GM12878 (cell line): Measurements from ENCODE around the gene SIGLEC5.

Source experiments
- CTCF ChIP-seq, 3 experiments: IDR thresholded peaks in 2 of 3; conservative IDR thresholded peaks in 1 of 3; 2 replicates each; pipeline ENCODE4 v1.5.1; 2011; ENCODE audit warnings: low read depth in 3 of 3, low read length in 3 of 3, mild to moderate bottlenecking in 3 of 3, control low read depth in 2 of 3, moderate library complexity in 2 of 3, inconsistent platforms in 1 of 3, mixed read lengths in 1 of 3; ENCODE audit not compliant: control insufficient read depth in 2 of 3, insufficient read depth in 1 of 3; ENCODE audit errors: extremely low read depth in 1 of 3
- EP300 ChIP-seq, 2 experiments: fragments of 150-350 bp in 1 of 2; IDR thresholded peaks; 2 replicates each; pipeline ENCODE4 v1.6.1; 2011 to 2012; ENCODE audit warnings: low read depth in 2 of 2, low read length in 2 of 2, borderline replicate concordance in 1 of 2, improper control_type of control experiment in 1 of 2, inconsistent platforms in 1 of 2; ENCODE audit not compliant: control insufficient read depth in 1 of 2
- MYC ChIP-seq: IDR thresholded peaks from 2 replicates; pipeline ENCODE4 v1.6.1; 2011; ENCODE audit warnings: mild to moderate bottlenecking, low read length, moderate library complexity, inconsistent platforms; ENCODE audit not compliant: insufficient read depth, insufficient replicate concordance, insufficient read length, severe bottlenecking
- POLR2A ChIP-seq: IDR thresholded peaks from 2 replicates; pipeline ENCODE4 v1.6.1; 2011; ENCODE audit warnings: low read depth, mild to moderate bottlenecking, low read length
- RB1 ChIP-seq: fragments of 450-650 bp; formaldehyde crosslinking; IDR thresholded peaks from 2 replicates; pipeline ENCODE4 v1.6.1; 2017; ENCODE audit warnings: mild to moderate bottlenecking, borderline replicate concordance
- SUZ12 ChIP-seq: fragments of 200-600 bp; sonication (generic); IDR thresholded peaks from one replicate; pipeline ENCODE4 v1.6.1; 2018; ENCODE audit warnings: antibody characterized with exemption, mild to moderate bottlenecking; ENCODE audit not compliant: unreplicated experiment
- TF ChIP-seq, protein P1 (sequence below): IDR thresholded peaks from 2 replicates; pipeline ENCODE4 v1.6.1; 2011; ENCODE audit warnings: mild to moderate bottlenecking, low read depth, low read length, moderate library complexity; ENCODE audit not compliant: insufficient replicate concordance

- TF ChIP-seq RB1, result no peak
- TF ChIP-seq SUZ12, result no peak
- TF ChIP-seq EP300 (IDR thresholded peaks at IDR 0.05; ENCODE audit: borderline replicate concordance in 1 of 2, control insufficient read depth in 1 of 2, low read depth in 2 of 2, low read length in 2 of 2), result no peak
- no peak for TF ChIP-seq CTCF (IDR thresholded peaks at IDR 0.05 in 2 of 3, conservative IDR thresholded peaks at IDR 0.05 in 1 of 3; ENCODE audit: control insufficient read depth in 2 of 3, extremely low read depth in 1 of 3, insufficient read depth in 1 of 3, low read depth in 3 of 3, low read length in 3 of 3)
- TF ChIP-seq, protein P1, sequence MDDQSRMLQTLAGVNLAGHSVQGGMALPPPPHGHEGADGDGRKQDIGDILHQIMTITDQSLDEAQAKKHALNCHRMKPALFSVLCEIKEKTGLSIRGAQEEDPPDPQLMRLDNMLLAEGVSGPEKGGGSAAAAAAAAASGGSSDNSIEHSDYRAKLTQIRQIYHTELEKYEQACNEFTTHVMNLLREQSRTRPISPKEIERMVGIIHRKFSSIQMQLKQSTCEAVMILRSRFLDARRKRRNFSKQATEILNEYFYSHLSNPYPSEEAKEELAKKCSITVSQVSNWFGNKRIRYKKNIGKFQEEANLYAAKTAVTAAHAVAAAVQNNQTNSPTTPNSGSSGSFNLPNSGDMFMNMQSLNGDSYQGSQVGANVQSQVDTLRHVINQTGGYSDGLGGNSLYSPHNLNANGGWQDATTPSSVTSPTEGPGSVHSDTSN, result no peak
- TF ChIP-seq MYC, result no peak
- no peak for TF ChIP-seq POLR2A
Observed at GRCh38 chr19:51600940-51601580, 29.1 kb downstream of the SIGLEC5 start.
